ENCODE measurements around the gene RPUSD4. TPM values are rescaled to one million over a fixed set of nuclear protein-coding genes. Genes with fewer than 3 reads are reported as not detected.

The RPUSD4 gene
- total RNA-seq, 1 experiment from 2014 or later = 25.1 TPM

GRCh38 chr11:126186025-126186698, 25.3 kb downstream of the RPUSD4 start:
- no peaks in the 10 kb centered on the region for H3F3A ChIP-seq (ENCODE audit: insufficient read depth, low read depth)
- no peaks in the 10 kb centered on the region for H3K4me1 ChIP-seq (replicated peaks; ENCODE audit: insufficient read depth)
- POLR2A ChIA-PET (ENCODE audit: unreplicated experiment) = no interaction called here
- no peaks in the 10 kb centered on the region for H3K79me2 ChIP-seq (ENCODE audit: low read depth)
- TF ChIP-seq CTCF (conservative IDR thresholded peaks at IDR 0.05) (no peak), EZH2 (IDR thresholded peaks at IDR 0.05; ENCODE audit: low read depth) (no peak)
- no peak overlapping the region for H3K27ac ChIP-seq
- H3K36me3 ChIP-seq (ENCODE audit: low read depth) = no peaks in the 10 kb centered on the region
- no peak overlapping the region for H2AFZ ChIP-seq
- H3K27me3 ChIP-seq (ENCODE audit: insufficient read depth, low read depth) = no peaks in the 10 kb centered on the region
- H4K20me1 ChIP-seq (ENCODE audit: insufficient read depth) = no peaks in the 10 kb centered on the region
- no peaks in the 10 kb centered on the region for H3K9me3 ChIP-seq (ENCODE audit: insufficient read depth, low read depth)
- H3K4me3 ChIP-seq = no peak overlapping the region
- H3K9me2 ChIP-seq (ENCODE audit: insufficient read depth) = no peaks in the 10 kb centered on the region
- CTCF ChIA-PET = no interaction called here
- intact Hi-C loops (cut with micrococcal nuclease; ENCODE audit: unreplicated experiment) = no loop called here
- no peak overlapping the region for H3K4me2 ChIP-seq
- DNase-seq = no peak
- no TSS peak for BruUV-seq (replicated peaks)

- ChIA-PET POLR2A (ENCODE audit: unreplicated experiment) (no interaction called here), CTCF (no interaction called here)
- H3F3A ChIP-seq (ENCODE audit: insufficient read depth, low read depth) = no peaks in the 10 kb centered on the region
- H3K27ac ChIP-seq = no peak overlapping the region
- H3K9me2 ChIP-seq (ENCODE audit: insufficient read depth) = no peaks in the 10 kb centered on the region
- TF ChIP-seq CTCF (conservative IDR thresholded peaks at IDR 0.05) = no peak
- no peak for TF ChIP-seq EZH2 (IDR thresholded peaks at IDR 0.05; ENCODE audit: low read depth)
- no peak overlapping the region for H3K4me3 ChIP-seq
- no TSS peak for BruUV-seq (replicated peaks)
- H3K4me2 ChIP-seq = no peak overlapping the region
- no peaks in the 10 kb centered on the region; the same call in 1 of the 2 replicates for H3K9me3 ChIP-seq (ENCODE audit: insufficient read depth, low read depth)
- no peaks in the 10 kb centered on the region for H3K36me3 ChIP-seq (ENCODE audit: low read depth)
- no peaks in the 10 kb centered on the region for H3K4me1 ChIP-seq (replicated peaks; ENCODE audit: insufficient read depth)
- no peaks in the 10 kb centered on the region for H3K79me2 ChIP-seq (ENCODE audit: low read depth)
- no peak for DNase-seq
- H3K27me3 ChIP-seq (ENCODE audit: insufficient read depth, low read depth) = no peaks in the 10 kb centered on the region
- H4K20me1 ChIP-seq (ENCODE audit: insufficient read depth) = no peaks in the 10 kb centered on the region
- intact Hi-C loops (cut with micrococcal nuclease; ENCODE audit: unreplicated experiment) = no loop called here
- H2AFZ ChIP-seq = no peak overlapping the region
Observed at GRCh38 chr11:126185259-126186024, 26.0 kb downstream of the RPUSD4 start.

DNA sequence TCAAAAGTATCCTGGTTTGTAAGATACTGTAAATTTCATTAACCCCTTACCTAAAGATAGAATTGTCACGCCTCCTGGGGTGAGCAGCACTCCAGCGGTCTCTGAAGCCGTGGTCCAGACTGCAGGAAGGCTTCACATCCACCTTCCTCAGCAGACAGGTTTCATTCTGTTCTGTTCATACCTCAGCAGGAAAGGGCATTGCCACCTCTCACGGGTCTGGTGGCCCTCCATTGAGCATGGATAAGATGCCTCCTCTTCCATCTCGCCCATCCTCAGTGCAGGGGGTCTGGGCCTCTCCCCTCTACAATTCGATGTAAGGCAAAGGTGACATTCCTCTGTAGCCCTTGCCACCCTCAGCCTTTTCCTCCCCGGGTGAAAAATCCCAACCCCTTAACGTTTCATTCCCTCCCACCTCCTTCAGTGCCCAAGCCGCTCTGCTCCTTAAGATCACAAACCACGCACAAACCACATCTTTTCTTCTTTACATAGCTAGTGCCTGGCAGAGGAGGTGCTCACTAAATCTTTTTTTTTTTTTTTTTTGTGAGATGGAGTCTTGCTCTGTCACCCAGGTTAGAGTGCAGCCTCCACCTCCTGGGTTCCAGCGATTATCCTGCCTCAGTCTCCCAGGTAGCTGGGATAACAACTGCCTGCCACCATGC, 28.5 kb downstream of the RPUSD4 start:
- TF ChIP-seq CTCF (conservative IDR thresholded peaks at IDR 0.05) (no peak), EZH2 (IDR thresholded peaks at IDR 0.05; ENCODE audit: low read depth) (no peak)
- DNase-seq = no peak
- Histone ChIP-seq H3K79me2 (ENCODE audit: low read depth) (no peaks in the 10 kb centered on the region), H3K4me1 (replicated peaks; ENCODE audit: insufficient read depth) (no peaks in the 10 kb centered on the region), H3K27me3 (ENCODE audit: insufficient read depth, low read depth) (no peaks in the 10 kb centered on the region), H4K20me1 (ENCODE audit: insufficient read depth) (no peaks in the 10 kb centered on the region), H3K9me2 (ENCODE audit: insufficient read depth) (no peaks in the 10 kb centered on the region), H3K4me2 (no peak overlapping the region), H2AFZ (no peak overlapping the region), H3K9me3 (ENCODE audit: insufficient read depth, low read depth) (no peaks in the 10 kb centered on the region; the same call in 1 of the 2 replicates), H3K36me3 (ENCODE audit: low read depth) (no peaks in the 10 kb centered on the region), H3K27ac (no peak overlapping the region), H3K4me3 (no peak overlapping the region), H3F3A (ENCODE audit: insufficient read depth, low read depth) (no peaks in the 10 kb centered on the region)
- intact Hi-C loops (cut with micrococcal nuclease; ENCODE audit: unreplicated experiment) = no loop called here
- CTCF ChIA-PET = no interaction called here
- POLR2A ChIA-PET (ENCODE audit: unreplicated experiment) = no interaction called here
- no TSS peak for BruUV-seq (replicated peaks)

Measured in PC-9 (cell line).